ENCODE results near the gene BLM.
"Not testable (repeated sequence)": the region's sequence is repeated elsewhere in the genome, so short reads cannot be mapped to it uniquely, and the experiment has no call there.

Gene BLM

GRCh38 chr15:90720131-90720530, 3.0 kb downstream of the BLM start:
- Mint-ChIP-seq H3K36me3 (peaks cover 25% of the 10 kb centered on the region), H3K27ac (no peak overlapping the region), H3K9me3 (no peaks in the 10 kb centered on the region), H3K4me3 (no peak overlapping the region), H3K4me1 (peaks cover 44% of the 10 kb centered on the region), H3K27me3 (no peaks in the 10 kb centered on the region)
- CTCF ChIA-PET: interaction anchor here (1.3 to 1.9 kb wide), 2 partner anchors 72 to 166 kb away, joined by 3 to 6 read pairs; no protein-coding TSS in a partner anchor
- DNase-seq: no peak

- CTCF ChIA-PET: interaction anchor here (1.5 kb wide), 1 partner anchor 10 kb away, joined by 4 read pairs; no protein-coding TSS in a partner anchor
- peaks cover 15% of the 10 kb centered on the region for H3K4me1 Mint-ChIP-seq
- H3K27ac Mint-ChIP-seq: no peak overlapping the region
- no peaks in the 10 kb centered on the region for H3K27me3 Mint-ChIP-seq
- no peak overlapping the region for H3K4me3 Mint-ChIP-seq
- peaks cover 60% of the 10 kb centered on the region for H3K36me3 Mint-ChIP-seq
- H3K9me3 Mint-ChIP-seq: peaks cover 4% of the 10 kb centered on the region
- no peak for DNase-seq
These were observed 12.1 kb downstream of the BLM start for GRCh38 chr15:90729261-90729660.

- no peaks in the 10 kb centered on the region for H3K27me3 Mint-ChIP-seq
- CTCF ChIA-PET: no interaction called here
- H3K4me1 Mint-ChIP-seq: peaks cover 9% of the 10 kb centered on the region
- H3K36me3 Mint-ChIP-seq: peaks cover 56% of the 10 kb centered on the region
- H3K27ac Mint-ChIP-seq: no peak overlapping the region
- no peak for DNase-seq
- peaks cover 4% of the 10 kb centered on the region for H3K9me3 Mint-ChIP-seq
- no peak overlapping the region for H3K4me3 Mint-ChIP-seq
These were observed 13.1 kb downstream of the BLM start for GRCh38 chr15:90730290-90730689.

- peaks cover 24% of the 10 kb centered on the region for H3K4me1 Mint-ChIP-seq
- H3K4me3 Mint-ChIP-seq: no peak overlapping the region
- H3K36me3 Mint-ChIP-seq: peaks cover 50% of the 10 kb centered on the region
- H3K27me3 Mint-ChIP-seq: no peaks in the 10 kb centered on the region
- peaks cover 4% of the 10 kb centered on the region for H3K9me3 Mint-ChIP-seq
- CTCF ChIA-PET: no interaction called here
- DNase-seq: no peak
- no peak overlapping the region for H3K27ac Mint-ChIP-seq
These were observed 18.8 kb downstream of the BLM start for GRCh38 chr15:90735923-90736322.

- not testable (repeated sequence) for DNase-seq, H3K9me3 Mint-ChIP-seq, H3K27me3 Mint-ChIP-seq, H3K27ac Mint-ChIP-seq, H3K4me3 Mint-ChIP-seq
- CTCF ChIA-PET: interaction anchor here (0.8 to 1.3 kb wide), 3 partner anchors 52 to 93 kb away, joined by 3 read pairs; no protein-coding TSS in a partner anchor
- peaks cover 42% of the 10 kb centered on the region for H3K4me1 Mint-ChIP-seq
- H3K36me3 Mint-ChIP-seq: peaks cover 40% of the 10 kb centered on the region
These were observed 23.4 kb downstream of the BLM start for GRCh38 chr15:90740545-90740944.

- Mint-ChIP-seq H3K27me3 (no peaks in the 10 kb centered on the region), H3K4me3 (no peak overlapping the region), H3K9me3 (no peaks in the 10 kb centered on the region), H3K4me1 (peaks cover 33% of the 10 kb centered on the region), H3K27ac (no peak overlapping the region), H3K36me3 (peaks cover 38% of the 10 kb centered on the region)
- DNase-seq: no peak
- CTCF ChIA-PET: no interaction called here
These were observed 24.9 kb downstream of the BLM start for GRCh38 chr15:90742087-90742486.

- Mint-ChIP-seq H3K27ac (peak overlapping the region; percentile 5), H3K27me3 (no peaks in the 10 kb centered on the region), H3K4me1 (peaks cover 28% of the 10 kb centered on the region), H3K36me3 (peaks cover 33% of the 10 kb centered on the region), H3K4me3 (no peak overlapping the region), H3K9me3 (no peaks in the 10 kb centered on the region)
- DNase-seq: no peak
- CTCF ChIA-PET: no interaction called here
These were observed 26.3 kb downstream of the BLM start for GRCh38 chr15:90743407-90743806.

- Mint-ChIP-seq H3K27ac (no peak overlapping the region), H3K27me3 (no peaks in the 10 kb centered on the region), H3K4me1 (peaks cover 35% of the 10 kb centered on the region), H3K36me3 (peaks cover 34% of the 10 kb centered on the region), H3K9me3 (no peaks in the 10 kb centered on the region), H3K4me3 (no peak overlapping the region)
- no peak for DNase-seq
- CTCF ChIA-PET: interaction anchor here (0.7 to 1.5 kb wide), 2 partner anchors 17 to 263 kb away, joined by 3 read pairs; no protein-coding TSS in a partner anchor
These were observed 27.7 kb downstream of the BLM start for GRCh38 chr15:90744759-90745402.

GRCh38 chr15:90749754-90750153, 32.6 kb downstream of the BLM start:
- no peak overlapping the region for H3K27ac Mint-ChIP-seq
- H3K4me1 Mint-ChIP-seq: peaks cover 22% of the 10 kb centered on the region
- peaks cover 45% of the 10 kb centered on the region for H3K36me3 Mint-ChIP-seq
- DNase-seq: no peak
- no peaks in the 10 kb centered on the region for H3K27me3 Mint-ChIP-seq
- CTCF ChIA-PET: interaction anchor here (0.5 to 1.0 kb wide), 2 partner anchors 56 to 153 kb away, joined by 3 read pairs; partner anchors contain the start of gene MAN2A2
- no peak overlapping the region for H3K4me3 Mint-ChIP-seq
- no peaks in the 10 kb centered on the region for H3K9me3 Mint-ChIP-seq

GRCh38 chr15:90750186-90750585, 33.0 kb downstream of the BLM start:
- no peaks in the 10 kb centered on the region for H3K9me3 Mint-ChIP-seq
- no peaks in the 10 kb centered on the region for H3K27me3 Mint-ChIP-seq
- H3K4me3 Mint-ChIP-seq: no peak overlapping the region
- H3K4me1 Mint-ChIP-seq: peaks cover 25% of the 10 kb centered on the region
- peaks cover 47% of the 10 kb centered on the region for H3K36me3 Mint-ChIP-seq
- CTCF ChIA-PET: interaction anchor here (0.5 to 1.0 kb wide), 2 partner anchors 56 to 153 kb away, joined by 3 read pairs; partner anchors contain the start of gene MAN2A2
- no peak for DNase-seq
- H3K27ac Mint-ChIP-seq: no peak overlapping the region

- no peaks in the 10 kb centered on the region for H3K9me3 Mint-ChIP-seq
- DNase-seq: no peak
- H3K4me1 Mint-ChIP-seq: peaks cover 22% of the 10 kb centered on the region
- CTCF ChIA-PET: interaction anchor here (0.7 kb wide), 2 partner anchors 12 to 357 kb away, joined by 3 read pairs; no protein-coding TSS in a partner anchor
- no peak overlapping the region for H3K4me3 Mint-ChIP-seq
- H3K27me3 Mint-ChIP-seq: no peaks in the 10 kb centered on the region
- H3K36me3 Mint-ChIP-seq: peaks cover 53% of the 10 kb centered on the region
- H3K27ac Mint-ChIP-seq: no peak overlapping the region
These were observed 34.2 kb downstream of the BLM start for GRCh38 chr15:90751300-90751825.

- no peak for DNase-seq
- Mint-ChIP-seq H3K9me3 (no peaks in the 10 kb centered on the region), H3K27ac (no peak overlapping the region), H3K4me3 (no peak overlapping the region), H3K4me1 (peaks cover 15% of the 10 kb centered on the region), H3K36me3 (peaks cover 60% of the 10 kb centered on the region), H3K27me3 (no peaks in the 10 kb centered on the region)
- CTCF ChIA-PET: interaction anchor here (1.5 kb wide), 1 partner anchor 25 kb away, joined by 3 read pairs; no protein-coding TSS in a partner anchor
These were observed 39.8 kb downstream of the BLM start for GRCh38 chr15:90756916-90757315.

GRCh38 chr15:90757461-90757860, 40.3 kb downstream of the BLM start:
- no peak overlapping the region for H3K4me3 Mint-ChIP-seq
- H3K9me3 Mint-ChIP-seq: no peaks in the 10 kb centered on the region
- CTCF ChIA-PET: interaction anchor here (1.5 kb wide), 1 partner anchor 24 kb away, joined by 3 read pairs; no protein-coding TSS in a partner anchor
- DNase-seq: no peak
- peaks cover 63% of the 10 kb centered on the region for H3K36me3 Mint-ChIP-seq
- peaks cover 15% of the 10 kb centered on the region for H3K4me1 Mint-ChIP-seq
- no peaks in the 10 kb centered on the region for H3K27me3 Mint-ChIP-seq
- no peak overlapping the region for H3K27ac Mint-ChIP-seq

- no peak for DNase-seq
- no peak overlapping the region for H3K27ac Mint-ChIP-seq
- no peaks in the 10 kb centered on the region for H3K9me3 Mint-ChIP-seq
- peaks cover 60% of the 10 kb centered on the region for H3K36me3 Mint-ChIP-seq
- CTCF ChIA-PET: no interaction called here
- H3K4me3 Mint-ChIP-seq: no peak overlapping the region
- H3K4me1 Mint-ChIP-seq: peaks cover 7% of the 10 kb centered on the region
- H3K27me3 Mint-ChIP-seq: no peaks in the 10 kb centered on the region
These were observed 43.6 kb downstream of the BLM start for GRCh38 chr15:90760661-90761232.
